NCI-H82 (cell line): Measurements from ENCODE around the gene AGRP.

Experiments
- DNase-seq: peaks from one replicate; lab custom pipeline; 2025; lab: John Stamatoyannopoulos, UW

Gene AGRP

DNA sequence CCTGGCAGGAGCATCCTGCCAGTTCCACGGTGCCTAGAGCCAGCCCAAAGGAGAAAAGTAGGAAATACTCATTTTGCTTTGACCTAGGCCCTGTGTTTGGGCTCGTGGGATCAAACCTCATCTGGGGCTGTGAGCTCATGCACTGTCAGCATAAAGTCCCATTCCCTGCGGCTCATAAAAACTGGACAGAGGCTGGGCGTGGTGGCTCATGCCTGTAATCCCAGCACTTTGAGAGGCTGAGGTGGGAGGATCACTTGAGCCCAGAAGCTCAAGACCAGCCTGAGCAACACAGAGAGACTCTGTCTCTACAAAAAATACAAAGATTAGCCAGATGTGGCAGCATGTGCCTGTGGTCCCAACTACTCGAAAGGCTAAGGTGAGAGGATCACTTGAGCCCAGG is 20.3 kb downstream of the AGRP start:
- DNase-seq = no peak

- DNase-seq = no peak
These were observed 21.1 kb downstream of the AGRP start for GRCh38 chr16:67462279-67462655.

DNA sequence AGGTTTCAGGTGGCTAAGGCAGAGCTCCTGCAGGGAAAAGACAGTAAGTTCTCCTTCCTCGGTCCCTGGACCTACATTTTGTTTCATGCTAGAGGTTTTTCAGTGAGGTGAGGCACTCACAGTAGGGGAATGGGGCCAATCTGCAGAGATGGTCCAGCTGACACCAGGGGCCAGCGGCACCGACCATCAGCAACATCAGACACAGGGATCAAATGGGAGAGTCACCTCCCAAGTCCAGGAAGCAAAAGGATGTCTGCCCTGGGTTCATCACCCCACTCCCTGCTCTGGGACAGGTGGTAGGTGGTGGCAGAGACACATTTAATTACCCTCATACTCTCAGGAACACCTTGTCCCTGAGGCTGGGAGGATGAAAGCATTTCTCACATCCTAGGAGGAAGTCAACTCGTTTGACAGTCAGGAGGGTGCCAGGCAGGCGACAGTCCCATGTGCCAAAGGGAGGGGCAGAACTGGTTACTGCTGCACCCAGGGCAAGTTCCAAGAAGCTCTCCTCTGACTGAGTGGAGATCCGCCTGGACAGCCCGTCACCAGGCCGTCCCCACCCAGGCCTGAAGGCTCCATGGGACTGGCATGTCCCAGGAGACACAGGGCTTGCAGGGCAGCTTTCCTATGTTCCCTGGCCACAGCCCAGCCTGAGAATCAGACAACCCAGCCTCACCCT is 21.6 kb downstream of the AGRP start:
- no peak for DNase-seq

DNA sequence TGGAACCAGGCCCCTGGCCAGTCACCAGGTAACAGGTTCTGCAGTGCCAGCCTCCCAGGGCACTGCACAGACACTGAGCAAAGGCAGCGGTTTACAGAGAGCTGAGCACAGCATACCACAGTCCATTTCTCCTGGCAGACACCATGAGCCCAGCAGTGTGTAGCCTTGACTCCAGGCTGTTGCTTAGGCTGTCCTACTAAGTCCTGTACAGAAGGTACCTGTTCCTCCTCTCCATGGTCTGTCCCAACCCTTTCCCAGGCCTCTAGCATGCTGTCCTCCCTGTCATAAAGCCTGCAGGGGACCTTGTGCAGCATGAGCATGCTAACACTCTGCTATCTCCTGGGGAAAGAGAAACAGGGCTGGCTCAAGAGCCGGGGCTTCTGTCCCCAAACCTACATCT is 22.4 kb downstream of the AGRP start:
- no peak for DNase-seq

GRCh38 chr16:67460168-67460567 is 23.2 kb downstream of the AGRP start:
- no peak for DNase-seq

GRCh38 chr16:67459861-67460150 is 23.5 kb downstream of the AGRP start:
- no peak for DNase-seq

GRCh38 chr16:67459066-67459860 is 24.1 kb downstream of the AGRP start:
- no peak for DNase-seq

DNA sequence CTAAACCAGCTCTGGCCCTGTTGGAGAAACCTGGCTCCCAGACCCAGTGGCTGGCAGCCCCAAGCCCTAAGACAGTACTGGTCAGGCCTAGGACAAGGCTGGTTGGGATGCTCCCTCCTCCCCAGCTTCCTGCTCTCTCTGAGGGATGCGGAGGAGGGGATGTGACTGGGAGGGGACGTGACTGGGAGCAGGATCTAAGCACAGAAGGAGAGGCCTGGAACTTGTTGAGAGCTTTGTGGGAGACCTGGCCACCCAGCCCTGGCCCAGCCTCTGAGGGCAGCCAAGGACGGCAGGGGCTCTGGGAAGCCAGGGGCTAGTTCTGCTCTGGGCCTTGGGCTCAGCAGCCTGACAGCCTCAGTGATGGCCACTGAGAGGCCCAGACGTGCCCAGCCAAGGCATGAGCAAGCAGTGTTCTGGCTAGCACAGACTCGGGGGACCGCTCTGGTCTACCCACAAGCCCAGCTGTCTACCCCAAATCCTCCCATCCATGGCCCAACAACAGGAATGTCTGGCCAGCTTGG is 25.2 kb downstream of the AGRP start:
- no peak for DNase-seq

GRCh38 chr16:67457611-67458010 is 25.7 kb downstream of the AGRP start:
- DNase-seq = no peak

DNA sequence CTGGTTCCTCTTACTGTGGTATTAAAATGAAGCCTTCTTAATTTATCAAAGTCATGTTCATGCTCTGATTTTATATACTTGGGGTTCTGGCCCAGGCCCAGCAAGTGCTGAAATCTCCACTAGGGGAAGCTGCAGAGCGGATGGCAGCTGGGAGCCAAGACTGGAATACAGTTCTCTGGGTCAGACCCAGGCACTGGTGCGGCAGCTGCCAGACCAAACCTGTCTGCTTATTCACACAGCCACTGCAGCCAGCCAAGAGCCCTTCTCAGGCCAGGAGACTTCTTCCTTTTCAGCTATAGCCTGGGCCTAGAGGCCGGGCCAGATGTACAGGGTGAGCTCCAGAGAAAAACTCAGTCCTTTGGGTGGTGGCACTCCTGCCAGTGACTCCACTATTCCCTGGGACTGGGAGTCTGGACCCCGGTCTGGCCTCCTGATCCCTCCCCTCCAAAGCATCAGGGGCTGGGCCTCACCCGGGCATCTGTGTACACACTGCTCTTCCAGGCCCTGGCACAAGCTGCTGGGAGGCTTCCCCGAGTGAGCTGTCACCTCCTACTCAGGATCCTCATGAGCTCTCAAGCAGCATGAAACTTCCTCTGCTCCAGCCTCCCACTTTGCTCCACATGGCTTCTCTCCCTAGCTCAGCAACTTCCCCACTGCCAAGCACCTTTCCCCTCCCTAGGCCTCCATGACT is 26.8 kb downstream of the AGRP start:
- peak; percentile 29 for DNase-seq

- no peak for DNase-seq
These were observed 28.5 kb downstream of the AGRP start for GRCh38 chr16:67454852-67455251.

DNA sequence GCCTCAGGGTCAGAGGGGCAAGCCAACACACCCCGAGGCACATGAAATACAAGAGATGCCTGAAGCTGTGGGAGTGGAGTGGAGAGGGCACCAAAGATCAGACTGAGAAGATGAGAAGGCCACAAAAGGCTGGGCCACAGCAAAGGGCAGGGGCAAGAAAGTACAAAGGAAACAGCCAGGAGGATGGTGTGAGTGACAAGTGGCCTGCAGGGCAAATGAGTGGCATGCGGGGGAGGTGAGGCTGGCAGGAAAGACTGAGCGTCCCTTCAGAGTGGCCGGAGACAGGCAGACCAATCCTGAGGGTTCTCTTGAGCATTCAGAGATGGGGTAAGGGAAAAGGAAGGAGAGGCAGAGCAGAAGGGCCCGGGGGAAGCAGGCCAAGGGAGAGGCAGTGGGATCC is 29.2 kb downstream of the AGRP start:
- no peak for DNase-seq

DNA sequence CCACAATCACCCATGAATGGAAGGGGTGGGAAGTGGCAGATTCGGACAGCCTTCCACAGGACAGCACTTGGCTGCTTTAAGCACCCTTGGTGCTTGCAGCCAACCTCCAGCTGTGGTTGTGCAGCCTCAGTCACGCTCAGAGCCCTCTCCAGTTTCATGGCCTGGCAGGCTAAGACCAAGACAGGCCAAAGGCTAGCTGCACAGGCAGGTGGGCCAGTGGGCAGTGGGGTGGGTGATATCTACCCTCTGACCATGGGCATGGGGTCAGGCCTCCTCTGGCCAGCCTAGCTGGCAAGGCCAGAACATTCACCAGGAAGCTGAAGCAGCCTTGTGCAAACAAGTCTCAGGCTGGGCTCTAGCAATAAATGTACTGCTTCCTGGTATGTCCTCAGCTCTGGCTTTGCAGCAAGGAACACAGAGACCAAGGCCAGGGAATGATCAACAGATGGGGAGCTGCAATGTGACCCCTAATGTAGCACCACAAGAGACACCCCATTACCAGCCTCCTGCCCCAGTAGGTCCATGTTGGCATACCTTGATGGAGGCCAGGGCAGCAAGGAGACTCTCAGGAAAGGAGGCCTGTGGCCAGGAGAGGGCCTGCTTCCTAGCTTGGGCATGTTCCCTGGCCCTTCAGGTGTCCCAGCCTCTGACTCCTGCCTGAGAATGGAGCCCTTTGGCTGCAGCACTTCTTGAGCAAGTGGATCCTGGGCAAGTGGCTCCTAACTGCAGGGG is 31.5 kb downstream of the AGRP start:
- no peak for DNase-seq

- no peak for DNase-seq
These were observed 32.2 kb downstream of the AGRP start for GRCh38 chr16:67451061-67451703.

- DNase-seq = no peak
These were observed 33.6 kb downstream of the AGRP start for GRCh38 chr16:67449739-67450138.

- no peak for DNase-seq
These were observed 34.0 kb downstream of the AGRP start for GRCh38 chr16:67449336-67449735.

- DNase-seq = no peak
These were observed 34.8 kb downstream of the AGRP start for GRCh38 chr16:67448580-67448979.

DNA sequence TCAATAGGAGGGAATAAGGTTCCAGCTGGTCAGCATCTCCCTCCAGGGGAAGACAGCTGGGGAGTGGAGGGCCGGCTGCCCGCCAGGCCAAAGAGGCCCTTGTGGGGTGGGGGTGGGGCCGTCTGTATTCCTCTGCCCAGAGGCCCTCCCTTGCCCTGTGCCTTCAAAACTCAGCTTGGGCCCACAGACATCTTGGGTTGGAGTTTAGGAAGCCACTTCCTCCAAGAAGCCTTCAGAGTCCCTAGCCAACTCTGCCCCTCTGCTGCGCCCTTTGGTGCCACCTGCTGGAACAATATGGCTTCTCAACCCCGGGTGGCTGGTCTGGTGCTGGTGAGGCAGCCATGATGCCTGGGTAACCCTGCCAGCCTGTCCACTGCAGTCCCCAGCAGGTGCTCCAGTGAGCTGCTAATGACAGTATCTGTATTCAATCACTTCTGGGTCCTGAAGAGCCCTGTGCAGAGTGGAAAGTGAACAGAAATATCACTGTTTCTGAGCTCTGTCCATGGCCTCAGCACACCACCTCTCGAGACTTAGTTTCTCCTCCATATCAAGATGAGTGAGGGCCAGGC is 35.8 kb downstream of the AGRP start:
- peak; percentile 74 for DNase-seq

GRCh38 chr16:67446968-67447507 is 36.3 kb downstream of the AGRP start:
- no peak for DNase-seq

- DNase-seq = no peak
These were observed 37.1 kb downstream of the AGRP start for GRCh38 chr16:67445913-67446907.
